Measurements from ENCODE around the gene SIL1.

DNA sequence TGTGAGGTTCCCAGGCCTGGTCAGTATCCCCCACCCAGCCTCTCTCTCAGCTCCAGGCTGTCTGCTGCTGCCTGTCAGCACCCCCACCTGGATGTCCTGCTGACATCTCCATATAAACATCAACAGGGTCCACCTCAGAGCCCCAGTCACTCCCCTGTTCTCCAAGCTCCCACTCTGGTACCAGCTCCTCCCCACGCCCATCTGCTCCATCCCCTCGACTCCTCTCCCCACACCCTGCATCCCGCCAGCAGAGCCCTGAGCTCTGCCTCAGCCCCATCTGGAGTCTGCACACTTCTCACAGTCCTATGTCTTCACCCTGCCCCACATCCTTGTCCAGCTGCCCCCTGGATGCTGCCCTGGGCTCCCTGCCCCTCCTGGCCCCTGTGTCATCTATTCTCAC, 255.3 kb downstream of the SIL1 start:
- TF ChIP-seq, protein P1, sequence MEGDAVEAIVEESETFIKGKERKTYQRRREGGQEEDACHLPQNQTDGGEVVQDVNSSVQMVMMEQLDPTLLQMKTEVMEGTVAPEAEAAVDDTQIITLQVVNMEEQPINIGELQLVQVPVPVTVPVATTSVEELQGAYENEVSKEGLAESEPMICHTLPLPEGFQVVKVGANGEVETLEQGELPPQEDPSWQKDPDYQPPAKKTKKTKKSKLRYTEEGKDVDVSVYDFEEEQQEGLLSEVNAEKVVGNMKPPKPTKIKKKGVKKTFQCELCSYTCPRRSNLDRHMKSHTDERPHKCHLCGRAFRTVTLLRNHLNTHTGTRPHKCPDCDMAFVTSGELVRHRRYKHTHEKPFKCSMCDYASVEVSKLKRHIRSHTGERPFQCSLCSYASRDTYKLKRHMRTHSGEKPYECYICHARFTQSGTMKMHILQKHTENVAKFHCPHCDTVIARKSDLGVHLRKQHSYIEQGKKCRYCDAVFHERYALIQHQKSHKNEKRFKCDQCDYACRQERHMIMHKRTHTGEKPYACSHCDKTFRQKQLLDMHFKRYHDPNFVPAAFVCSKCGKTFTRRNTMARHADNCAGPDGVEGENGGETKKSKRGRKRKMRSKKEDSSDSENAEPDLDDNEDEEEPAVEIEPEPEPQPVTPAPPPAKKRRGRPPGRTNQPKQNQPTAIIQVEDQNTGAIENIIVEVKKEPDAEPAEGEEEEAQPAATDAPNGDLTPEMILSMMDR (IDR thresholded peaks at IDR 0.05), result no peak
- TF ChIP-seq POLR2A (IDR thresholded peaks at IDR 0.05) (no peak), POLR2AphosphoS5 (IDR thresholded peaks at IDR 0.05; ENCODE audit: insufficient read depth in 1 of 2, low read depth in 1 of 2) (no peak)

All from vagina (tissue), 2 donors.